Small intestine (tissue), 7 donors: ENCODE data around the gene TIMM10. TPM values are rescaled to one million over a fixed set of nuclear protein-coding genes. Genes with fewer than 3 reads are reported as not detected.

Experiments used
- DNase-seq, 2 donors: peaks; one replicate each; pipeline versions ENCODE4 v3.0.0 to v3.0.0-alpha.2; 2013
- FAIRE-seq: peaks from 2 replicates; lab custom pipeline; 2012; peaks lifted over from hg19 to GRCh38; lab: Jason Lieb, UNC
- H3K27ac ChIP-seq, 3 donors: one replicate each; pipeline ENCODE4 v1.5.1; 2013; ENCODE audit warnings: low read length in 2 of 3, mild to moderate bottlenecking in 2 of 3, control low read depth in 1 of 3, inconsistent platforms in 1 of 3, low read depth in 1 of 3, moderate library complexity in 1 of 3
- H3K27me3 ChIP-seq, 3 donors: one replicate each; pipeline ENCODE4 v1.6.1; 2013; ENCODE audit warnings: low read length in 3 of 3, inconsistent platforms in 1 of 3; ENCODE audit not compliant: control insufficient read depth in 3 of 3, insufficient read depth in 3 of 3
- H3K36me3 ChIP-seq, 3 donors: one replicate each; pipeline ENCODE4 v1.6.1; 2013; ENCODE audit warnings: low read length in 3 of 3, inconsistent platforms in 1 of 3, low read depth in 1 of 3, mild to moderate bottlenecking in 1 of 3, moderate library complexity in 1 of 3; ENCODE audit not compliant: control insufficient read depth in 3 of 3, insufficient read depth in 2 of 3
- H3K4me1 ChIP-seq, 3 donors: one replicate each; pipeline ENCODE4 v1.6.1; 2013; ENCODE audit warnings: low read length in 2 of 3, inconsistent platforms in 1 of 3, low read depth in 1 of 3, mild to moderate bottlenecking in 1 of 3, moderate library complexity in 1 of 3; ENCODE audit not compliant: control insufficient read depth in 3 of 3, insufficient read depth in 2 of 3
- H3K4me3 ChIP-seq, 3 donors: one replicate each; pipeline ENCODE4 v1.5.1; 2013; ENCODE audit warnings: low read length in 3 of 3, control low read depth in 1 of 3, inconsistent platforms in 1 of 3, low read depth in 1 of 3, mild to moderate bottlenecking in 1 of 3, moderate library complexity in 1 of 3
- H3K9me3 ChIP-seq, 2 donors: one replicate each; pipeline ENCODE4 v1.6.1; 2013; ENCODE audit warnings: low read depth in 1 of 2, low read length in 1 of 2; ENCODE audit not compliant: control insufficient read depth in 2 of 2, insufficient read depth in 1 of 2
- WGBS, 3 donors: extraction: QIAGEN DNeasy Blood & Tissue Kit; methylation state at CpG; one replicate each; pipeline ENCODE4 v1.1.7; 2013; 5-methylcytosine and 5-hydroxymethylcytosine counted together
- polyA plus RNA-seq, 4 donors: library from polyadenylated mRNA; stranded (reverse) in 3 of 4; unstranded in 1 of 4; fragments of 200-250 nt in 3 of 4; fragments of 120-200 nt in 1 of 4; gene quantifications; one replicate each; pipeline versions ENCODE4 v1.2.1 to v1.2.3, GENCODE V29; 2013
- donor health status: healthy with polysubstance abuse.
- donor health status: control.
- donor health status: control.
- donor health status: Bipolar disorder and iron deficiency.
- donor health status: healthy.

The TIMM10 gene
- polyA plus RNA-seq, 4 donors: 26.0 to 84.8 (median 60.7) TPM

DNA sequence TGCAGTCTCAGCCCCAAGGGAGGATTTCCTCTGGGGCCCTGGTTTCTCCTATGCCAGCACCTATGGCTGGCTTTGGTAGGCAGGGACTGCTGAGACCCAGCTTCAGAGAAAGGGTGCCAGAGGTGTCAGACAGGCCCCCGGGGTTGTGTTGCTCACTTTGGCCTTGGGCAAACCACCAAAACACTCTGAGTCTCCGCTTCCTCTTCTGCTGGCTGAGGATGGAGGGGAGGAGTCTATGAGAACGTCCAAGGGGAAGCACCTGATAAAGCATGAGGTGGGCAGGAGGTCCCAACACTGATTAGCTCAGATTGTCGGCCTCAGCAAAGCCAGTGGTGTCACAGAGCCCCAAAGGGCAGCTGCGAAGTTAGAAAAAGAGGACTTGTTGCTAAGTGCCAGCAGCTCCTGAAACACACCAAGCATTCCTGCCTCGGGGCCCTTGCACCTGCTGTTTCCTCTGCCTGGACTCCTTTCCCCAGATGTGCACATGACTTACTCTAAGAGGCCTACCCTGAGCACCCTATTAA lies 17.4 kb upstream of the TIMM10 start:
- no peak overlapping the region for H3K4me3 ChIP-seq
- FAIRE-seq (no peak), DNase-seq (no peak)
- WGBS, 3 donors: 43 to 68% (median 49%) methylated on average over 6 of the region's 6 CpGs
- H3K4me1 ChIP-seq: no peaks in the 10 kb centered on the region
- peaks cover 15 to 43% (median 16%) of the 10 kb centered on the region in 3 donors for H3K36me3 ChIP-seq
- H3K9me3 ChIP-seq: no peaks in the 10 kb centered on the region
- no peak overlapping the region for H3K27ac ChIP-seq
- no peaks in the 10 kb centered on the region for H3K27me3 ChIP-seq

DNA sequence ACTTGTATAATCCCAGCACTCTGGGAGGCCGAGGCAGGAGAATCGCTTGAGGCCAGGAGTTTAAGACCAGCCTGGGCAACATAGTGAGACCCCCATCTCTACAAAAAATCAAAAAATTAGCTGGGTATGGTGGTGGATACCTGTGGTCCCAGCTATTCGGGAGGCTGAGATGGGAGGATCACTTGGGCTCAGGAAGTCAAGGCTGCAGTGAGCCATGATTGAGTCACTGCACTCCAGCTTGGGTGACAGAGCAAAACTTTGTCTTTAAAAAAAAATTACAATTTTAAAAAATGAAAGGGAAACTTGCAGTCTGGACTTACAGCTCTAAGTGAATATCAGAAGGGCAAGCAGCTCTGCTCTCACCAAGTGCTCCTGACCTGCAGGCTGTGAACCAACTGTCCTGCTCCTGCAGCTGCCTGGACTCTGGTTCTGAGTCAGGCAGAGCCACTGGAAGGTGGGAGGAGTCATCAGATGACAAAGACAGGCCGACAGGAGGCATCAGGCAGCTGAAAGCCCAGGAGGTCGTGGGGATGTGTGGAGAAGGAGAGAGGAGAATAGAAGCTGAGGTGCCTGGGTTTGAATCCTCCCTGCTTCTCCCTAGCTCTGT lies 16.4 kb upstream of the TIMM10 start:
- WGBS, 3 donors: 61 to 64% (median 62%) methylated on average over 5 of the region's 5 CpGs
- H3K36me3 ChIP-seq: peaks cover 13 to 35% (median 16%) of the 10 kb centered on the region in 3 donors
- no peak overlapping the region for H3K27ac ChIP-seq
- peak in 1 of 2 donors; percentile 7 for DNase-seq
- FAIRE-seq: no peak
- H3K4me1 ChIP-seq: no peaks in the 10 kb centered on the region
- no peak overlapping the region for H3K4me3 ChIP-seq
- no peaks in the 10 kb centered on the region for H3K27me3 ChIP-seq
- H3K9me3 ChIP-seq: no peaks in the 10 kb centered on the region

DNA sequence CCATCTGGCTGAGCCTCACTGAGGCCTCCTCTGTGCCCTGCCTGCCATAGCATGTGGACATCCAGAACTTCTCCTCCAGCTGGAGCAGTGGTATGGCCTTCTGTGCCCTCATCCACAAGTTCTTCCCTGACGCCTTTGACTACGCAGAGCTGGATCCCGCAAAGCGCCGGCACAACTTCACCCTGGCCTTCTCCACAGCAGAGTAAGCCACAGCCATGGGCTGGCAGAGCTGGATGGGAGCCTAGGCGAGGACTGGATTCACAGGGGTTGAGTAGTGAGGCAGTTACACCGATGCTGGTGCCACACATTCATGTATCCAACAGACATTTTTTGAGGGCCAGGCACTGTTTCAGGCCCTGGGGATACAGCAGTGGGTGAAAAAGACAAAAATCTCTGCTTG lies 15.9 kb upstream of the TIMM10 start:
- Histone ChIP-seq H3K36me3 (peaks cover 12 to 29% (median 16%) of the 10 kb centered on the region in 3 donors), H3K27ac (no peak overlapping the region), H3K4me1 (no peaks in the 10 kb centered on the region), H3K27me3 (no peaks in the 10 kb centered on the region), H3K4me3 (no peak overlapping the region), H3K9me3 (no peaks in the 10 kb centered on the region)
- FAIRE-seq: no peak
- 95 to 99% (median 97%) methylated on average over 7 of the region's 7 CpGs for WGBS, 3 donors
- no peak for DNase-seq

DNA sequence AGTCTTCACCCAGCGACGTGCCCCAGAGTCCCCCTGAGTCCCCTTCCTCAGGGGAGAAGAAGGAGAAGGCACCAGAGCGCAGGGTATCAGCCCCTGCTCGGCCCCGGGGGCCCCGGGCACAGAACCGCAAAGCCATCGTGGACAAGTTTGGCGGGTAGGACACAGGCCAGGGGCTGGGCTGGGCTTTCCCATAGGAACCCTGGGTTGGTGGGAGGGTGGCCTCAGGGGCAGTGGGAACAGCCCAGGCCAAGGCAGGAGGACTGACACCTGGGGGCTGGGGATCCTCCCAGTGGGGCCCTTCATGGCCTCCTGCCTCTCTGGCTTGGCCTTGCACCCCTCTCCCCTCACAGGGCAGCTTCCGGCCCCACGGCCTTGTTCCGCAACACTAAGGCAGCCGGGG lies 15.3 kb upstream of the TIMM10 start:
- Histone ChIP-seq H3K27me3 (no peaks in the 10 kb centered on the region), H3K36me3 (peaks cover 11 to 26% (median 15%) of the 10 kb centered on the region in 3 donors), H3K9me3 (no peaks in the 10 kb centered on the region), H3K4me1 (no peaks in the 10 kb centered on the region), H3K4me3 (no peak overlapping the region), H3K27ac (no peak overlapping the region)
- DNase-seq (no peak), FAIRE-seq (no peak)
- WGBS, 3 donors: 90 to 93% (median 92%) methylated on average over 13 of the region's 13 CpGs

DNA sequence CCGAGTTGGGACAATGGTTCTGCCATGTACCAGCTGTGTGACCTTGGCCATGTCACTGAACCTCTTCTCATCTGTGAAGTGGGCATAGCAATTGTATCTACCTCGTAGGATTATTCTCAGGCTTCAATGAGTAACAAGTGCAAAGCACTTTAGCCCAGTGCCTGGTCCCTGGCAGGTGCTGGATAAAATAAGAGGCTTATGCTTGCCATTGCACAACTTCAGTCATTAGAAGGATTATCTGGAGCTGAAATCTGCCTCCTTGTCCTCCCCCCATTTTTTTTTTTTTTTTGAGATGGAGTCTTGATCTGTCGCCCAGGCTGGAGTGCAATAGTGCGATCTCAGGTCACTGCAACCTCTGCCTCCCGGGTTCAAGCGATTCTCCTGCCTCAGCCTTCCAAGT lies 14.0 kb upstream of the TIMM10 start:
- 79 to 88% (median 86%) methylated on average over 6 of the region's 6 CpGs for WGBS, 3 donors
- FAIRE-seq (no peak), DNase-seq (no peak)
- no peak overlapping the region for H3K4me3 ChIP-seq
- H3K9me3 ChIP-seq: no peaks in the 10 kb centered on the region
- H3K27ac ChIP-seq: no peak overlapping the region
- H3K4me1 ChIP-seq: no peaks in the 10 kb centered on the region
- H3K36me3 ChIP-seq: peaks cover 0 to 16% (median 3%) of the 10 kb centered on the region in 3 donors
- H3K27me3 ChIP-seq: no peaks in the 10 kb centered on the region

DNA sequence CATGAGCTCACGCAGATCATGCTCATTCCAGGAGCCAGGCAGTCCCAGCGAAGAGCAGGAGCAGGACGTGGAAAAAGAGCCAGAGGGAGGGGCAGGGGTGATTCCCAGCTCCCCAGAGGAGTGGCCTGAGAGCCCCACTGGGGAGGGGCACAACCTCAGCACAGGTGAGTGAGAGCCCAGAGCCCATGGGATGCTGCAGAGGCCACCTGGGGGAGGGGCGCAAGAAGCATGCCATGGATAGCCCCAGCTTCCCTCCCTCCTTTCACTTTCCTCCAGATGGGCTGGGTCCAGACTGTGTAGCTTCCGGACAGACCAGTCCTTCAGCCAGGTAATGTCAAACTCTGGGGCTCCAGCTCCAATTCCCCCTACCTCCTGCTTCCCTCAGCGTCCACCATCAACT lies 13.0 kb upstream of the TIMM10 start:
- 18 to 48% (median 25%) methylated on average over 6 of the region's 6 CpGs for WGBS, 3 donors
- H3K27ac ChIP-seq: no peak overlapping the region
- no peaks in the 10 kb centered on the region for H3K4me1 ChIP-seq
- FAIRE-seq: no peak
- no peak overlapping the region for H3K4me3 ChIP-seq
- peaks cover 0 to 12% (median 3%) of the 10 kb centered on the region in 3 donors for H3K36me3 ChIP-seq
- DNase-seq: no peak
- H3K27me3 ChIP-seq: no peaks in the 10 kb centered on the region
- no peaks in the 10 kb centered on the region for H3K9me3 ChIP-seq

DNA sequence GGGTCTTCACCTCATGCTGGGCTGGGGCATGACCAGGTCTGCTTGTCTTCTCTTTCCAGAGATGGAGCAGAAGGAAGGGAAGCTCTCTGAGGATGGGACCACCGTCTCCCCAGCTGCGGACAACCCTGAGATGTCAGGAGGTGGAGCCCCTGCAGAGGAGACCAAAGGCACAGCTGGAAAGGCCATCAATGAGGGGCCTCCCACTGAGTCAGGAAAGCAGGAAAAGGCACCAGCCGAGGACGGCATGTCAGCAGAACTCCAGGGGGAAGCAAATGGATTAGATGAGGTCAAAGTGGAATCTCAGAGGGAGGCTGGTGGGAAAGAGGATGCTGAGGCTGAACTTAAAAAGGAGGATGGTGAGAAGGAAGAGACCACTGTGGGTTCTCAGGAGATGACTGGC lies 12.0 kb upstream of the TIMM10 start:
- H3K4me3 ChIP-seq: no peak overlapping the region
- peaks cover 0 to 5% (median 0%) of the 10 kb centered on the region in 3 donors for H3K36me3 ChIP-seq
- H3K27me3 ChIP-seq: no peaks in the 10 kb centered on the region
- no peak overlapping the region for H3K27ac ChIP-seq
- H3K4me1 ChIP-seq: no peaks in the 10 kb centered on the region
- H3K9me3 ChIP-seq: no peaks in the 10 kb centered on the region
- 60 to 90% (median 84%) methylated on average over 4 of the region's 4 CpGs for WGBS, 3 donors
- DNase-seq: no peak
- no peak for FAIRE-seq

DNA sequence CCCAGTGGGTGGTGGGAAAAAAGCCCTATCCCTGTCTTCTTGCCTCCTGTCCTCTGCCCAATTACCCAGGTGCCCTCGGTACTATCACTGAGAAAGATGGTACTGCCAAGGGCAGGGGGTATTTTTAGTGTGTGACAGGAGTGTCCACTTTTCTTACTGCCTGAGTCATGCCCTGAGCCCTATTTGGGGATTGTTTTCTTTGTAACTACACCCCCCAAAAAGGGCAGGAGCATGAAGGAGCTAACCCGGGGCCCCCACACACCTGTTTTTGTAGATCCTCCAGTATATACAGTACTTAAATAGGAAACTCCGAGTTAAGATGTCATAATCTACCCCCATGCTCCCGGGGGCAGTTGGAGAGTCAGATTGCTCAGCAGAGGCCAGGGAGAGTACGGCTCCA lies 10.6 kb upstream of the TIMM10 start:
- no peaks in the 10 kb centered on the region for H3K9me3 ChIP-seq
- no peak overlapping the region for H3K27ac ChIP-seq
- no peak overlapping the region for H3K4me3 ChIP-seq
- DNase-seq (no peak), FAIRE-seq (no peak)
- no peaks in the 10 kb centered on the region for H3K4me1 ChIP-seq
- H3K27me3 ChIP-seq: no peaks in the 10 kb centered on the region
- H3K36me3 ChIP-seq: no peaks in the 10 kb centered on the region
- 85 to 89% (median 89%) methylated on average over 5 of the region's 5 CpGs for WGBS, 3 donors

DNA sequence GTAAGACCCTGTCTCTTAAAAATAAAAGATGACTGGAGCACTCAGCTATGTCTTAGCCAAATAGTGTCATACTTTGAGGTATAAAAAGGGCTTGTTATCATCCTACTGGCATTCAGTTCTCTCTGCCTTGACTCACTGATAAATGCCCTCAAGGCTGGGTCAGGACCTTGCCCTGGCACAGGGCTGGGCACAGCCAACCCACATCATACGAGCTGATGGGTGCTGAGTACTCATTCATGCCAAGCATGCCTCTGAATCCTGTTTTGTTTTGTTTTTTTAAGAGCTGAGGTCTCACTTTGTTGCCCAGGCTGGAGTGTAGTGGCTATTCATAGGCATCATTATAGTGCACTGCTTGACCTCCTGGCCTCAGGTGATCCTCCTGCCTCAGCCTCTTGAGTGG lies 8.8 kb upstream of the TIMM10 start:
- WGBS, 3 donors: 42 to 79% (median 65%) methylated on average over 1 of the region's 1 CpG
- no peak for DNase-seq

More for the DNA sequence above, 8.8 kb upstream of the TIMM10 start:
- no peaks in the 10 kb centered on the region for H3K36me3 ChIP-seq
- no peak overlapping the region for H3K27ac ChIP-seq
- H3K27me3 ChIP-seq: peaks cover 0 to 3% (median 0%) of the 10 kb centered on the region in 3 donors
- FAIRE-seq: no peak
- no peaks in the 10 kb centered on the region for H3K9me3 ChIP-seq
- no peak overlapping the region for H3K4me3 ChIP-seq
- H3K4me1 ChIP-seq: no peaks in the 10 kb centered on the region
